Right lobe of liver (tissue), 6 donors: ENCODE measurements around the gene ZCCHC14. TPM values are rescaled to one million over a fixed set of nuclear protein-coding genes. Genes with fewer than 3 reads are reported as not detected.

ENCODE experiments used
- ATAC-seq, 4 donors: fragments of 200-7000 bp; cut with Tn5 transposase; one replicate each; pipeline ENCODE4 v1.9.1; 2020; ENCODE audit warnings: mild to moderate bottlenecking in 4 of 4, moderate library complexity in 4 of 4
- DNase-seq, 3 donors: peaks; one replicate each; pipeline ENCODE4 v3.0.0-alpha.2; 2020
- H3K27ac ChIP-seq, 3 donors: fragments of 200-600 bp; one replicate each; pipeline ENCODE4 v1.8.0; 2022
- H3K27me3 ChIP-seq, 2 donors: fragments of 200-600 bp; one replicate each; pipeline ENCODE4 v1.8.0; 2022
- H3K36me3 ChIP-seq, 4 donors: fragments of 200-600 bp; sonication (generic) in 1 of 4; one replicate each; pipeline versions ENCODE4 v1.5.1 to v1.8.0; 2017 to 2022; ENCODE audit warnings: control low read depth in 1 of 4
- H3K4me1 ChIP-seq, 4 donors: fragments of 200-600 bp; sonication (generic) in 1 of 4; one replicate each; pipeline versions ENCODE4 v1.5.1 to v1.8.0; 2017 to 2022; ENCODE audit warnings: control low read depth in 1 of 4
- H3K4me3 ChIP-seq, 3 donors: fragments of 200-600 bp; one replicate each; pipeline ENCODE4 v1.8.0; 2022
- H3K9me3 ChIP-seq, 4 donors: fragments of 200-600 bp; sonication (generic) in 1 of 4; one replicate each; pipeline versions ENCODE4 v1.5.1 to v1.8.0; 2017 to 2022; ENCODE audit warnings: control low read depth in 1 of 4
- CTCF ChIP-seq, 4 donors: fragments of 200-600 bp in 3 of 4; fragments of 450-650 bp in 1 of 4; IDR thresholded peaks; one replicate each; pipeline versions ENCODE4 v1.5.1 to v1.8.0; 2016 to 2022; ENCODE audit warnings: antibody characterized with exemption in 4 of 4, mild to moderate bottlenecking in 2 of 4
- POLR2A ChIP-seq: fragments of 450-650 bp; IDR thresholded peaks from one replicate; pipeline ENCODE4 v1.6.1; 2017; ENCODE audit warnings: antibody characterized with exemption, mild to moderate bottlenecking
- WGBS: methylation state at CpG from one replicate; pipeline ENCODE4 v1.1.6; 2018; ENCODE audit warnings: low coverage, low lambda C conversion rate; ENCODE audit not compliant: insufficient coverage; ENCODE audit errors: missing lambda C conversion rate; 5-methylcytosine and 5-hydroxymethylcytosine counted together
- intact Hi-C, 2 donors: fragments of 100-400 bp; cut with DNase I; formaldehyde crosslinking; loops; one replicate each; pipeline versions ENCODE4 v1.11.2 to v1.14.1; 2022
- total RNA-seq, 6 experiments: library from RNA; depleted of rRNA in 2 of 6; stranded (reverse); fragments of >200 nt in 2 of 6; fragmentation: NEBNext Ultra II Directional in 3 of 6; extraction: Animal tissue kit (Norgen Biotek cat#: 25700) in 3 of 6; gene quantifications; one replicate each; pipeline versions ENCODE4 v1.1.0 to v1.2.4, GENCODE V29; 2016 to 2023
- donor health status: DM: no; HTN: yes; CAD: no.
- donor health status: DM: no; HTN: no; CAD: no.
- donor health status: DM: no; HTN: no; CAD: no.
- donor health status: DM: no; HTN: yes; CAD: no.
- donor health status: DM: no; HTN: yes; CAD: no.

Gene ZCCHC14
- total RNA-seq, 6 experiments from 2014 or later: 12.6 to 26.5 (median 17.7) TPM

GRCh38 chr16:87367529-87367928 lies 125.3 kb downstream of the ZCCHC14 start:
- TF ChIP-seq CTCF (IDR thresholded peaks at IDR 0.05): no peak
- no peak for TF ChIP-seq POLR2A
- Histone ChIP-seq H3K9me3 (no peaks in the 10 kb centered on the region), H3K27me3 (no peaks in the 10 kb centered on the region), H3K4me1 (peaks cover 0 to 18% (median 2%) of the 10 kb centered on the region in 4 donors), H3K4me3 (no peak overlapping the region), H3K27ac (no peak overlapping the region), H3K36me3 (peaks cover 0 to 5% (median 0%) of the 10 kb centered on the region in 4 donors)
- intact Hi-C loops: no loop called here
- ATAC-seq (no peak), DNase-seq (no peak)
- WGBS: no CpG with 5 or more reads among the region's 9 CpGs

DNA sequence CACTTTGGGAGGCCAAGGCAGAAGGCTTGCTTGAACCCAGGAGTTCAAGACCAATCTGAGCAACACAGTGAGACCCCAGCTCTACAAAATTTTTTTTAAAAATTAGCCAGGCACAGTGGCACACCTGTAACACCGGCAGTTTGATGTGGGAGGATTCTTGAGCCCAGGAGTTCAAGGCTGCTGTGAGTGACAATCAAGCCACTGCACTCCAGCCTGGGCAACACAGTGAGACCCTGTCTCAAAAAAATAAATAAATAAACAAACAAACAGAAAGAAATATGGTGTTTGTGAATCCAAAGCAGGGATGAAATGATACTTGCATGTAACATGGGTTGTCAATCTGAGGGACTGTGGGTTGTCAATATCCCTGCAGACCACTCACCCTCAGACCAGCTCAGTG lies 125.9 kb downstream of the ZCCHC14 start:
- ATAC-seq: no peak
- Histone ChIP-seq H3K4me3 (no peak overlapping the region), H3K36me3 (peaks cover 0 to 8% (median 2%) of the 10 kb centered on the region in 4 donors), H3K9me3 (no peaks in the 10 kb centered on the region), H3K4me1 (peaks cover 0 to 18% (median 2%) of the 10 kb centered on the region in 4 donors), H3K27me3 (no peaks in the 10 kb centered on the region), H3K27ac (no peak overlapping the region)
- no peak for DNase-seq
- TF ChIP-seq CTCF (IDR thresholded peaks at IDR 0.05): no peak
- TF ChIP-seq POLR2A: no peak
- WGBS: 56% methylated on average over 1 of the region's 1 CpG
- intact Hi-C loops: no loop called here

DNA sequence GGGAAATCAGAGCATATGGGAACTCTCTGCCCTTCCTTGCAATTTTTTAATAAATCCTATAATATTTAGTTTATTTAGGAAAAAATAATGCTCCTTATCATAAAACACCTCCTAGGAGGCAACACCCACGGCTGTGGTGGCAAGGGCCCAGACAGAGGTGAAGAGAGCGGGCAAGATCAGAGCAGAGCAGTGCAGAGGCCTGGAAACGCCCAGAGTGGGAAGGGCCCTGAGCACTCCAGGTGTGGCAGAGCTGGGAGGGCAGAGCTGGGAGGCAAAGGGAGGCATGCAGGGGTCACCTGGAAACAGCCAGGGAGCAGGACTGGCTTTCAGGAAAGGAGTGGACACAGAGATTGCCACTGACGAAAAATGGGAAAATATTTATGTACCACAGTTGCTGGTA lies 126.5 kb downstream of the ZCCHC14 start:
- Histone ChIP-seq H3K27me3 (no peaks in the 10 kb centered on the region), H3K27ac (no peak overlapping the region), H3K9me3 (no peaks in the 10 kb centered on the region), H3K4me3 (no peak overlapping the region), H3K4me1 (peaks cover 0 to 18% (median 2%) of the 10 kb centered on the region in 4 donors), H3K36me3 (peaks cover 0 to 14% (median 5%) of the 10 kb centered on the region in 4 donors)
- 82% methylated on average over 3 of the region's 4 CpGs for WGBS
- DNase-seq: no peak
- ATAC-seq: peak in 1 of 4 donors; percentile 12
- TF ChIP-seq POLR2A (no peak), CTCF (IDR thresholded peaks at IDR 0.05) (no peak)
- intact Hi-C loops: no loop called here

GRCh38 chr16:87365021-87365713 lies 127.7 kb downstream of the ZCCHC14 start:
- H3K36me3 ChIP-seq: peaks cover 0 to 19% (median 7%) of the 10 kb centered on the region in 4 donors
- intact Hi-C loops: no loop called here
- no peak for TF ChIP-seq POLR2A
- no peak for TF ChIP-seq CTCF (IDR thresholded peaks at IDR 0.05)
- no peak overlapping the region for H3K27ac ChIP-seq
- no peak overlapping the region for H3K4me3 ChIP-seq
- DNase-seq (peak in 1 of 3 donors; percentile 43), ATAC-seq (no peak)
- WGBS: 74% methylated on average over 8 of the region's 13 CpGs
- no peaks in the 10 kb centered on the region for H3K9me3 ChIP-seq
- no peaks in the 10 kb centered on the region for H3K27me3 ChIP-seq
- H3K4me1 ChIP-seq: peaks cover 0 to 18% (median 2%) of the 10 kb centered on the region in 4 donors
